HG02610 (cell line): Measurements from ENCODE around the gene CAPN12.
"Not testable (repeated sequence)": the region's sequence is repeated elsewhere in the genome, so short reads cannot be mapped to it uniquely, and the experiment has no call there.

Experiments used
- ATAC-seq: cut with Tn5 transposase; IDR thresholded peaks from one replicate; pipeline ENCODE4 v1.9.1; 2021; ENCODE audit warnings: mild to moderate bottlenecking, moderate library complexity; ENCODE audit not compliant: unreplicated experiment

CAPN12 gene

GRCh38 chr19:38771569-38771968 lies 27.3 kb upstream of the CAPN12 start:
- ATAC-seq: not testable (repeated sequence)

- ATAC-seq: peak; percentile 69
These were observed 26.6 kb upstream of the CAPN12 start for GRCh38 chr19:38770949-38771275.

- ATAC-seq: peak; percentile 9
These were observed 26.1 kb upstream of the CAPN12 start for GRCh38 chr19:38770228-38770948.

- ATAC-seq: peak; percentile 71
These were observed 25.4 kb upstream of the CAPN12 start for GRCh38 chr19:38769635-38770211.

- ATAC-seq: no peak
These were observed 22.2 kb upstream of the CAPN12 start for GRCh38 chr19:38766276-38767047.

GRCh38 chr19:38765214-38765613 lies 20.9 kb upstream of the CAPN12 start:
- no peak for ATAC-seq

GRCh38 chr19:38763795-38764220 lies 19.5 kb upstream of the CAPN12 start:
- ATAC-seq: no peak

- ATAC-seq: not testable (repeated sequence)
These were observed 17.7 kb upstream of the CAPN12 start for GRCh38 chr19:38761884-38762389.

- ATAC-seq: not testable (repeated sequence)
These were observed 16.7 kb upstream of the CAPN12 start for GRCh38 chr19:38760805-38761517.

GRCh38 chr19:38759590-38760003 lies 15.3 kb upstream of the CAPN12 start:
- ATAC-seq: no peak

- not testable (repeated sequence) for ATAC-seq
These were observed 9.9 kb upstream of the CAPN12 start for GRCh38 chr19:38754196-38754595.

- ATAC-seq: not testable (repeated sequence)
These were observed 9.5 kb upstream of the CAPN12 start for GRCh38 chr19:38753783-38754182.

- no peak for ATAC-seq
These were observed 1.0 kb upstream of the CAPN12 start for GRCh38 chr19:38745316-38745715.

- no peak for ATAC-seq
These were observed 600 bp upstream of the CAPN12 start for GRCh38 chr19:38744874-38745273.

- no peak for ATAC-seq
These were observed 628 bp downstream of the CAPN12 start for GRCh38 chr19:38743394-38744297.

- ATAC-seq: no peak
These were observed 1.4 kb downstream of the CAPN12 start for GRCh38 chr19:38742906-38743305.

GRCh38 chr19:38742296-38742695 lies 2.0 kb downstream of the CAPN12 start:
- no peak for ATAC-seq

GRCh38 chr19:38741670-38742069 lies 2.6 kb downstream of the CAPN12 start:
- ATAC-seq: no peak

GRCh38 chr19:38740932-38741331 lies 3.3 kb downstream of the CAPN12 start:
- ATAC-seq: no peak

- ATAC-seq: no peak
These were observed 4.0 kb downstream of the CAPN12 start for GRCh38 chr19:38740257-38740592.
